Gastroesophageal sphincter (tissue), 3 donors: ENCODE results near the gene ARHGAP42.

Source experiments
- EP300 ChIP-seq: sonication (generic); formaldehyde crosslinking; IDR thresholded peaks from one replicate; pipeline ENCODE4 v1.6.1; 2017; ENCODE audit warnings: antibody characterized with exemption, mild to moderate bottlenecking
- POLR2A ChIP-seq, 2 donors: fragments of 450-650 bp; IDR thresholded peaks; one replicate each; pipeline ENCODE4 v1.6.1; 2017; ENCODE audit warnings: antibody characterized with exemption in 2 of 2, mild to moderate bottlenecking in 2 of 2, moderate library complexity in 1 of 2
- POLR2AphosphoS5 ChIP-seq: sonication (generic); formaldehyde crosslinking; IDR thresholded peaks from one replicate; pipeline ENCODE4 v1.6.1; 2017; ENCODE audit warnings: antibody characterized with exemption
- TF ChIP-seq, protein P1 (sequence below), 4 experiments: fragments of 200-600 bp in 2 of 4; fragments of 450-650 bp in 2 of 4; sonication (generic) in 1 of 4; IDR thresholded peaks; one replicate each; pipeline ENCODE4 v1.5.1; 2017 to 2019; ENCODE audit warnings: antibody characterized with exemption in 4 of 4, mild to moderate bottlenecking in 2 of 4, moderate library complexity in 2 of 4

DNA sequence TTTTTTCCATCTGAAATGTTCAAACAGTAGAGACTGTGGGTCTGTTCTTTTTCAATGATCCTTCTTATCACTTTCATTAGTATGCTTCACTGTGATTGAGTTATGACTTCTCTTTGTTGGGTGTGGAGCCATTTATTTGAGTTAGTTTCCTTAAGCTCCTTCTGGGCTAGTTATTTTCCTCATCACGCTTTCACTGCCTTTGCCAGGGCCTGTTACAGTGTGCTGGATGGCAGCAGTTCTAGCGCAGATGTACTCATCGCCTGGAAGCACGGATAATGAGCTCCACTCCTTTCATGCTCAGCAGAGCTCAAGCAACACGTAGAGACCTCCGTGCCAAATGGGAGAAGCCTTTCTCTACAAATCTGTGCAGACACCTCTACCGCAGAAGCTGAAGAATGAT is 7.0 kb upstream of the ARHGAP42 start:
- TF ChIP-seq POLR2A (IDR thresholded peaks at IDR 0.05), result no peak
- TF ChIP-seq EP300, result no peak
- TF ChIP-seq, protein P1, sequence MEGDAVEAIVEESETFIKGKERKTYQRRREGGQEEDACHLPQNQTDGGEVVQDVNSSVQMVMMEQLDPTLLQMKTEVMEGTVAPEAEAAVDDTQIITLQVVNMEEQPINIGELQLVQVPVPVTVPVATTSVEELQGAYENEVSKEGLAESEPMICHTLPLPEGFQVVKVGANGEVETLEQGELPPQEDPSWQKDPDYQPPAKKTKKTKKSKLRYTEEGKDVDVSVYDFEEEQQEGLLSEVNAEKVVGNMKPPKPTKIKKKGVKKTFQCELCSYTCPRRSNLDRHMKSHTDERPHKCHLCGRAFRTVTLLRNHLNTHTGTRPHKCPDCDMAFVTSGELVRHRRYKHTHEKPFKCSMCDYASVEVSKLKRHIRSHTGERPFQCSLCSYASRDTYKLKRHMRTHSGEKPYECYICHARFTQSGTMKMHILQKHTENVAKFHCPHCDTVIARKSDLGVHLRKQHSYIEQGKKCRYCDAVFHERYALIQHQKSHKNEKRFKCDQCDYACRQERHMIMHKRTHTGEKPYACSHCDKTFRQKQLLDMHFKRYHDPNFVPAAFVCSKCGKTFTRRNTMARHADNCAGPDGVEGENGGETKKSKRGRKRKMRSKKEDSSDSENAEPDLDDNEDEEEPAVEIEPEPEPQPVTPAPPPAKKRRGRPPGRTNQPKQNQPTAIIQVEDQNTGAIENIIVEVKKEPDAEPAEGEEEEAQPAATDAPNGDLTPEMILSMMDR (IDR thresholded peaks at IDR 0.05), result no peak
- no peak for TF ChIP-seq POLR2AphosphoS5
